Measurements from ENCODE around the gene ZFP69B. TPM values are rescaled to one million over a fixed set of nuclear protein-coding genes. Genes with fewer than 3 reads are reported as not detected.

The ZFP69B gene
- total RNA-seq, 4 donors from 2014 or later = 0.66 to 0.91 (median 0.79) TPM

DNA sequence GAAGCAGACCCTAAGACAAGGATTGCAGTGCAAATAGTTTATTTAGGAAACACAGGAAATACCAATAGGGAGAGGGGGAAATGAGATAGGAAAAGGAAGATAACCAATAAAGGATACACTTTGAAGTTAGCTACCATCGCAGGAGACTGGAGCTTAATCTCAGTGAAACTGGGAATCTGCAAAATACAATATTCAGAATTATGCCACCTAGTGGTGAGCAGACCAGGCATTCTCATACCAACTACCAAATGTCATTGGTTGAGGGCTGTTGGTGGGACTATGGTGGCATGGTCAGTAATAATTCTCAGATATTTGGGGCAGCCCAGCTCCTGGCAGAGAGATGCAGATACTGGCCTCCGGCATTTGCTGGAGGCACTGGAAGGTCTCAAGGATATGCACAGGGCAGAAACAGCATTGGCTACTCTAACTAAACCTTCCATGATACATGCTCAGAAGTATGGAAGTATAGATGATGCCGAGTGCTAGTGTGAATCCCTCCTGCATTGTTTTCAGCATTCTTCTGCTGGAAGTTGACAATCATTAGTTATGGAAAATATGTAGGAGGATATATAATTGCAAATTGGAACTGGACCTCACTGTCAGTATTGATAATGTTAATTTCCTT, 11.8 kb upstream of the ZFP69B start:
- no peak for DNase-seq (ENCODE audit: extremely low spot score)

DNA sequence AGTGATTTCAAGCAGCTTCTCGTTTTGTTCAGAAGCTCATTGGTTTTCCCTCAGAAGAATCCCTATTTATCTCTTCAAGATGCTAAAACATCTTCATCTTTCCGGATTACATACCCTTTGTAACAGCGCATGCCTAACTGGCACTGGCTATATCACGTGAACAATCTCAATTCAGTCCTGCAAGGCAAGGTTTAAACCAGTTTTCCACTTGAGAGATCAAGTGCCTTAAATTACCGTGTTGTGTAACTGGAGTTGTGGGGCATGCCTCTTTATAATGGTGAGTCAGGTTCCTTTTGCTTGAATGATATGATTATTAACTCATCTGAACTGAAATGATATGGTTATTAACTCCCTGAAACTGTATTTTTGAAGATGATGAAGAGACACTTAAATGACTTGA, 11.0 kb upstream of the ZFP69B start:
- Histone ChIP-seq H3K4me3 (no peak overlapping the region), H3K4me1 (no peaks in the 10 kb centered on the region), H3K27ac (replicated peaks in 1 of 4) (no peak overlapping the region), H3K9me3 (no peaks in the 10 kb centered on the region), H3K27me3 (no peaks in the 10 kb centered on the region), H3K36me3 (no peaks in the 10 kb centered on the region)
- 86% methylated on average over 5 of the region's 5 CpGs for WGBS
- TF ChIP-seq, protein P1, sequence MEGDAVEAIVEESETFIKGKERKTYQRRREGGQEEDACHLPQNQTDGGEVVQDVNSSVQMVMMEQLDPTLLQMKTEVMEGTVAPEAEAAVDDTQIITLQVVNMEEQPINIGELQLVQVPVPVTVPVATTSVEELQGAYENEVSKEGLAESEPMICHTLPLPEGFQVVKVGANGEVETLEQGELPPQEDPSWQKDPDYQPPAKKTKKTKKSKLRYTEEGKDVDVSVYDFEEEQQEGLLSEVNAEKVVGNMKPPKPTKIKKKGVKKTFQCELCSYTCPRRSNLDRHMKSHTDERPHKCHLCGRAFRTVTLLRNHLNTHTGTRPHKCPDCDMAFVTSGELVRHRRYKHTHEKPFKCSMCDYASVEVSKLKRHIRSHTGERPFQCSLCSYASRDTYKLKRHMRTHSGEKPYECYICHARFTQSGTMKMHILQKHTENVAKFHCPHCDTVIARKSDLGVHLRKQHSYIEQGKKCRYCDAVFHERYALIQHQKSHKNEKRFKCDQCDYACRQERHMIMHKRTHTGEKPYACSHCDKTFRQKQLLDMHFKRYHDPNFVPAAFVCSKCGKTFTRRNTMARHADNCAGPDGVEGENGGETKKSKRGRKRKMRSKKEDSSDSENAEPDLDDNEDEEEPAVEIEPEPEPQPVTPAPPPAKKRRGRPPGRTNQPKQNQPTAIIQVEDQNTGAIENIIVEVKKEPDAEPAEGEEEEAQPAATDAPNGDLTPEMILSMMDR (IDR thresholded peaks at IDR 0.05) = no peak
- TF ChIP-seq EP300 (IDR thresholded peaks at IDR 0.05) = no peak
- no peak for TF ChIP-seq POLR2AphosphoS5 (IDR thresholded peaks at IDR 0.05)
- TF ChIP-seq POLR2A (IDR thresholded peaks at IDR 0.05; ENCODE audit: low read depth) = no peak
- intact Hi-C loops (cut with DNase I) = no loop called here
- DNase-seq (ENCODE audit: extremely low spot score) = no peak

More for the DNA sequence above, 11.8 kb upstream of the ZFP69B start:
- Histone ChIP-seq H3K4me1 (no peaks in the 10 kb centered on the region), H3K36me3 (no peaks in the 10 kb centered on the region), H3K9me3 (no peaks in the 10 kb centered on the region), H3K27me3 (no peaks in the 10 kb centered on the region), H3K4me3 (no peak overlapping the region), H3K27ac (replicated peaks in 1 of 4) (no peak overlapping the region)
- intact Hi-C loops (cut with DNase I) = no loop called here
- TF ChIP-seq, protein P1 (IDR thresholded peaks at IDR 0.05) = peak; percentile 27 to 61 (median 46)
- no peak for TF ChIP-seq POLR2A (IDR thresholded peaks at IDR 0.05; ENCODE audit: low read depth)
- 71% methylated on average over 3 of the region's 3 CpGs for WGBS

DNA sequence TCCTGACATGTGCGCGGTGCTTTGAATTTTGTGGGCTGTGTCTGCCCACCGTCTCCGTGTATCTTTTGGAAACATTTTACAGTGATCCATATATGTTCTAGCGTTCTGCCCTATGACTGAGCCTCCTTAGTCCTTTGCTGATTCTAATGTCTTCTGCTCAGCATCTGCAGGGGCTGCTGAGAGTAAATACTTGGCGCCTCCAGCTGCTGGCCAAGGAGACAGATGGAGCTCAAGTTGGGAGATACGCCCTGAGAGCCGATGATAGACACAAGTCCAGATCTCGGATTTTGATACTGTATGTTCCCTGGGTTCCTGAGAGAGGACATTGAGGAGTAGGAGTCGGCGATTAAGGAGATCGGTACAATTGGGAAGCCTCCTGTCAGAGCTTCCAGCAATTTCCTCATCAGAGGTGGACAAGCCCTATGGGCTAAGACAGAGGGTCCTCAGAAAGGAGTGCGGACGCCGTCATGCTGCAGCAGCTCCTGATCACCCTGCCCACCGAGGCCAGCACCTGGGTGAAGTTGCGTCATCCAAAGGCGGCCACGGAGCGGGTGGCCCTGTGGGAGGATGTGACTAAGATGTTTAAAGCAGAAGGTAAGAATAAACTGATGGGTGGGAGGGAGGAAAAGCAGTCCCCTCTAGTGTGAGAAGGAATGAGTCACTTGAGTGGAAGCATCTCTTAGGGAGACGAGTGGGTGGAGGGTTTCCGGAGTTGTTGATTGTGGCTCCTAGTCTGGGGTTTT, 390 bp downstream of the ZFP69B start:
- TF ChIP-seq POLR2AphosphoS5 (IDR thresholded peaks at IDR 0.05) (no peak), POLR2A (IDR thresholded peaks at IDR 0.05; ENCODE audit: low read depth) (no peak), EP300 (IDR thresholded peaks at IDR 0.05) (no peak)
- TF ChIP-seq, protein P1 (IDR thresholded peaks at IDR 0.05) = no peak
- peaks cover 0 to 21% (median 2%) of the 10 kb centered on the region in 4 donors for H3K9me3 ChIP-seq
- no peak for DNase-seq (ENCODE audit: extremely low spot score)
- peaks cover 0 to 5% (median 2%) of the 10 kb centered on the region in 4 donors for H3K36me3 ChIP-seq
- peak overlapping the region; percentile 75 to 84 (median 80) for H3K27ac ChIP-seq (replicated peaks in 1 of 4)
- H3K4me3 ChIP-seq = peak overlapping the region; percentile 66 to 79 (median 75)
- H3K4me1 ChIP-seq = peaks cover 5 to 12% (median 10%) of the 10 kb centered on the region in 4 donors
- H3K27me3 ChIP-seq = no peaks in the 10 kb centered on the region
- WGBS = 13% methylated on average over 22 of the region's 22 CpGs
- intact Hi-C loops (cut with DNase I) = no loop called here

DNA sequence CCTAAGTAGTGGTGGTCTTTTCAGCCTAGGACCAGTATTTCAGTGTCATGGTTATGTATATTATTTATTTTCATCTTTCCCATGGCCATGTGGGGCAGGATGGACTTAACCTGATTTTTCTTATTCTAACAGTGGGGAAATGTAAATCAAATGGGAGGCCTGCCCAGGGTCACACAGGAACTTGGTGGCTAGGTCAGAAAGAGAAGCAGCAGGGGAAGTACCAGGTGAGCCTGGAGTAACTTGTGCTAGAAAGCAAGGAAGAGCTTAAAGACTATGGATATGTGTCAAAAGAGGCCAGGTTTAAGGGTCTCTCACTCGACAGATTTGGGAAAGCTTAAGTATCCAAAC, 936 bp downstream of the ZFP69B start:
- Histone ChIP-seq H3K36me3 (peaks cover 0 to 5% (median 2%) of the 10 kb centered on the region in 4 donors), H3K27me3 (no peaks in the 10 kb centered on the region), H3K9me3 (peaks cover 0 to 20% (median 3%) of the 10 kb centered on the region in 4 donors), H3K27ac (replicated peaks in 1 of 4) (peak overlapping the region in 1 of 4 donors; percentile 78), H3K4me3 (peak overlapping the region in 1 of 4 donors; percentile 79), H3K4me1 (peaks cover 5 to 12% (median 10%) of the 10 kb centered on the region in 4 donors)
- WGBS = 100% methylated on average over 1 of the region's 1 CpG
- intact Hi-C loops (cut with DNase I) = no loop called here
- no peak for DNase-seq (ENCODE audit: extremely low spot score)
- TF ChIP-seq, protein P1 (IDR thresholded peaks at IDR 0.05) = no peak
- TF ChIP-seq POLR2AphosphoS5 (IDR thresholded peaks at IDR 0.05) (no peak), POLR2A (IDR thresholded peaks at IDR 0.05; ENCODE audit: low read depth) (no peak), EP300 (IDR thresholded peaks at IDR 0.05) (no peak)
